ENCODE data around the gene MACROD1.

GRCh38 chr11:64201543-64201942, 35.6 kb upstream of the MACROD1 start:
- TF ChIP-seq MAX (IDR thresholded peaks at IDR 0.05) (no peak), NFIC (IDR thresholded peaks at IDR 0.05) (no peak), TEAD4 (IDR thresholded peaks at IDR 0.05) (no peak), YY1 (IDR thresholded peaks at IDR 0.05; ENCODE audit: low read depth) (no peak), TAF1 (IDR thresholded peaks at IDR 0.05; ENCODE audit: low read depth) (no peak)

Data from Ishikawa (cell line).